Cardiac muscle cell (in vitro differentiated cells and primary cell): ENCODE data around the gene FES. TPM values are rescaled to one million over a fixed set of nuclear protein-coding genes. Genes with fewer than 3 reads are reported as not detected.

Experiments
- DNase-seq, 2 donors: peaks; one replicate each; pipeline versions ENCODE4 v3.0.0 to v3.0.0-alpha.2; 2010 to 2017; ENCODE audit warnings: low read depth in 1 of 2, low spot score in 1 of 2
- H3K27ac ChIP-seq: fragments of 200-600 bp; sonication (generic); 2 replicates; pipeline ENCODE4 v1.5.1; 2016
- H3K27me3 ChIP-seq: fragments of 200-600 bp; sonication (generic); 2 replicates; pipeline ENCODE4 v1.6.0; 2016; ENCODE audit warnings: control low read depth
- H3K36me3 ChIP-seq: fragments of 200-600 bp; sonication (generic); 2 replicates; pipeline ENCODE4 v1.5.1; 2016; ENCODE audit warnings: control low read depth
- H3K4me1 ChIP-seq: fragments of 200-600 bp; sonication (generic); 2 replicates; pipeline ENCODE4 v1.8.1; 2017; ENCODE audit warnings: low read depth, mild to moderate bottlenecking, mixed run types
- H3K4me3 ChIP-seq: fragments of 200-600 bp; sonication (generic); 2 replicates; pipeline ENCODE4 v1.5.1; 2016; ENCODE audit warnings: mild to moderate bottlenecking
- H3K9me3 ChIP-seq: fragments of 200-600 bp; sonication (generic); 2 replicates; pipeline ENCODE4 v1.5.1; 2017; ENCODE audit warnings: low read depth, mild to moderate bottlenecking, control low read depth
- CTCF ChIP-seq: IDR thresholded peaks from 2 replicates; pipeline ENCODE4 v1.5.1; 2012; ENCODE audit warnings: low read depth, mild to moderate bottlenecking, low read length
- polyA plus RNA-seq: library from polyadenylated mRNA; unstranded; fragments of >200 nt; fragmentation: Nextera tagmentation; extraction: Ambion mirVana; gene quantifications from 2 replicates; pipeline ENCODE4 v1.2.1, GENCODE V29; 2016
- total RNA-seq: library from RNA; depleted of rRNA; stranded (reverse); fragments of >200 nt; gene quantifications from 2 replicates; pipeline ENCODE4 v1.2.3, GENCODE V29; 2016

The FES gene
- total and polyA plus RNA-seq, 2 experiments from 2014 or later, result 5.4 to 19.8 TPM

GRCh38 chr15:90838544-90838943 is 45.8 kb upstream of the FES start:
- no peaks in the 10 kb centered on the region for H3K9me3 ChIP-seq
- no peak overlapping the region for H3K4me3 ChIP-seq
- H3K4me1 ChIP-seq, result no peaks in the 10 kb centered on the region
- TF ChIP-seq CTCF, result no peak
- DNase-seq, result no peak
- H3K36me3 ChIP-seq, result no peaks in the 10 kb centered on the region
- H3K27ac ChIP-seq, result no peak overlapping the region
- no peaks in the 10 kb centered on the region for H3K27me3 ChIP-seq

- DNase-seq, result peak in 1 of 2 donors; percentile 57
- Histone ChIP-seq H3K27ac (no peak overlapping the region), H3K4me3 (no peak overlapping the region), H3K9me3 (no peaks in the 10 kb centered on the region), H3K27me3 (no peaks in the 10 kb centered on the region), H3K4me1 (no peaks in the 10 kb centered on the region), H3K36me3 (no peaks in the 10 kb centered on the region)
- TF ChIP-seq CTCF, result no peak
These were observed 44.9 kb upstream of the FES start for GRCh38 chr15:90839187-90840071.

GRCh38 chr15:90840157-90840855 is 44.0 kb upstream of the FES start:
- no peak overlapping the region for H3K27ac ChIP-seq
- DNase-seq, result no peak
- no peaks in the 10 kb centered on the region for H3K36me3 ChIP-seq
- H3K4me1 ChIP-seq, result no peaks in the 10 kb centered on the region
- H3K27me3 ChIP-seq, result no peaks in the 10 kb centered on the region
- H3K4me3 ChIP-seq, result no peak overlapping the region
- H3K9me3 ChIP-seq, result no peaks in the 10 kb centered on the region
- no peak for TF ChIP-seq CTCF

GRCh38 chr15:90840954-90841353 is 43.4 kb upstream of the FES start:
- Histone ChIP-seq H3K27me3 (no peaks in the 10 kb centered on the region), H3K36me3 (no peaks in the 10 kb centered on the region), H3K9me3 (no peaks in the 10 kb centered on the region), H3K27ac (no peak overlapping the region), H3K4me3 (no peak overlapping the region), H3K4me1 (no peaks in the 10 kb centered on the region)
- DNase-seq, result peak in 1 of 2 donors; percentile 81
- no peak for TF ChIP-seq CTCF

GRCh38 chr15:90844696-90845095 is 39.6 kb upstream of the FES start:
- Histone ChIP-seq H3K36me3 (no peaks in the 10 kb centered on the region), H3K9me3 (no peaks in the 10 kb centered on the region), H3K27ac (no peak overlapping the region), H3K4me1 (no peaks in the 10 kb centered on the region), H3K27me3 (no peaks in the 10 kb centered on the region), H3K4me3 (no peak overlapping the region)
- TF ChIP-seq CTCF, result no peak
- DNase-seq, result no peak
